Heart left ventricle (tissue), 16 donors: ENCODE measurements around the gene XG. TPM values are rescaled to one million over a fixed set of nuclear protein-coding genes. Genes with fewer than 3 reads are reported as not detected.

ENCODE experiments used
- ATAC-seq, 4 donors: fragments of 200-7000 bp; cut with Tn5 transposase; one replicate each; pipeline ENCODE4 v1.9.1; 2020 to 2022; ENCODE audit warnings: moderate library complexity in 4 of 4, mild to moderate bottlenecking in 3 of 4, moderate number of reproducible peaks in 1 of 4
- DNase-seq, 5 donors: peaks; one replicate each; pipeline ENCODE4 v3.0.0-alpha.2; 2020
- H3K27ac ChIP-seq, 12 donors: fragments of 200-600 bp; sonication (generic) in 4 of 12; one replicate each; pipeline versions ENCODE4 v1.5.0 to v1.8.0; 2016 to 2022; ENCODE audit warnings: mild to moderate bottlenecking in 2 of 12
- H3K27me3 ChIP-seq, 9 donors: fragments of 200-600 bp; sonication (generic) in 2 of 9; one replicate each; pipeline versions ENCODE4 v1.5.1 to v1.8.0; 2016 to 2022; ENCODE audit warnings: mild to moderate bottlenecking in 3 of 9
- H3K36me3 ChIP-seq, 9 donors: fragments of 200-600 bp; sonication (generic) in 2 of 9; one replicate each; pipeline versions ENCODE4 v1.5.0 to v1.8.0; 2018 to 2022; ENCODE audit warnings: mild to moderate bottlenecking in 2 of 9
- H3K4me1 ChIP-seq, 12 donors: fragments of 200-600 bp; sonication (generic) in 4 of 12; one replicate each; pipeline versions ENCODE4 v1.5.0 to v1.8.0; 2016 to 2022; ENCODE audit warnings: mild to moderate bottlenecking in 3 of 12
- H3K4me3 ChIP-seq, 12 donors: fragments of 200-600 bp; sonication (generic) in 4 of 12; one replicate each; pipeline versions ENCODE4 v1.5.0 to v1.8.0; 2017 to 2022; ENCODE audit warnings: mild to moderate bottlenecking in 9 of 12, moderate library complexity in 4 of 12
- H3K9me3 ChIP-seq, 12 donors: fragments of 200-600 bp; sonication (generic) in 4 of 12; one replicate each; pipeline versions ENCODE4 v1.5.0 to v1.8.0; 2016 to 2022; ENCODE audit warnings: mild to moderate bottlenecking in 1 of 12
- CTCF ChIP-seq, 12 donors: fragments of 200-600 bp; sonication (generic) in 4 of 12; IDR thresholded peaks; one replicate each; pipeline versions ENCODE4 v1.5.0 to v1.8.0; 2018 to 2022; ENCODE audit warnings: antibody characterized with exemption in 12 of 12, mild to moderate bottlenecking in 5 of 12
- POLR2A ChIP-seq, 2 donors: fragments of 450-650 bp; IDR thresholded peaks; one replicate each; pipeline ENCODE4 v1.6.1; 2017; ENCODE audit warnings: antibody characterized with exemption in 2 of 2, mild to moderate bottlenecking in 2 of 2, moderate library complexity in 2 of 2
- WGBS, 4 donors: extraction: QIAGEN DNeasy Blood & Tissue Kit in 2 of 4; methylation state at CpG; one replicate each; pipeline versions ENCODE4 v1.1.5 to v1.1.7; 2013 to 2018; 5-methylcytosine and 5-hydroxymethylcytosine counted together
- intact Hi-C, 10 donors: fragments of 100-400 bp; cut with DNase I; formaldehyde crosslinking; loops; one replicate each; pipeline versions ENCODE4 v1.11.1 to v1.14.2; 2022
- polyA plus RNA-seq, 2 donors: library from polyadenylated mRNA; stranded (reverse); fragments of 200-250 nt; gene quantifications; one replicate each; pipeline ENCODE4 v1.2.3, GENCODE V29; 2013
- total RNA-seq, 9 donors: library from RNA; depleted of rRNA in 2 of 9; stranded (reverse); fragments of >200 nt in 2 of 9; fragmentation: NEBNext Ultra II Directional in 3 of 9; extraction: Animal tissue kit (Norgen Biotek cat#: 25700) in 3 of 9; gene quantifications; one replicate each; pipeline versions ENCODE4 v1.1.0 to v1.2.4, GENCODE V29; 2016 to 2023
- donor health status: ischemic (EF 13 %, LVEDD 7.1; RV severe dilation, severe dysfunction).
- donor health status: healthy with polysubstance abuse.
- donor health status: DM: no; HTN: yes; CAD: no.
- donor health status: DM: no; HTN: no; CAD: no.
- donor health status: ischemic (EF 25% LVEDD 6.9; RV normal size, moderate dysfunction).
- donor health status: ischemic (EF 25% LVEDD 5.7; RV mildly dilated, moderate dysfunction).
- donor health status: healthy.
- donor health status: DM: yes; HTN: yes; CAD: no.
- donor health status: ischemic (EF 35%, LVEDD 5.7; RV mildly dilated, moderate dysfunction).
- donor health status: nonischemic (EF 11% LVEDD 7.7; RV severe dilation, severe dysfunction).
- donor health status: DM: yes; HTN: yes; CAD: no.
- donor health status: PGD.
- donor health status: ischemic (EF 29% LVEDD 5.4; RV normal size, mild dysfunction).
- donor health status: nonischemic (EF 23%, LVEDD 6.1; RV moderate dilation, normal function).

XG gene
- total and polyA plus RNA-seq, 11 donors: 0.06 to 0.85 (median 0.54) TPM; not detected in 3

GRCh38 chrX:2708021-2708420 lies 43.8 kb upstream of the XG start:
- H3K9me3 ChIP-seq: no peaks in the 10 kb centered on the region
- no peak overlapping the region for H3K4me3 ChIP-seq
- peak overlapping the region in 4 of 12 donors; percentile 9 to 73 (median 25) for H3K27ac ChIP-seq
- TF ChIP-seq POLR2A (IDR thresholded peaks at IDR 0.05) (no peak), CTCF (IDR thresholded peaks at IDR 0.05) (peak in 1 of 12 donors; percentile 9)
- H3K36me3 ChIP-seq: peaks cover 0 to 21% (median 15%) of the 10 kb centered on the region in 9 donors
- H3K4me1 ChIP-seq: peaks cover 24 to 85% (median 74%) of the 10 kb centered on the region in 12 donors
- DNase-seq: no peak
- no peak for ATAC-seq
- 62 to 80% (median 73%) methylated on average over 6 of the region's 6 CpGs for WGBS, 4 donors
- no peaks in the 10 kb centered on the region for H3K27me3 ChIP-seq
- intact Hi-C loops: loop anchor here in 4 of 10 donors (2.0 to 10.0 kb wide), 5 partner anchors 15 to 217 kb away; partner anchors contain the start of gene ARSD (in 1 of the 4)

GRCh38 chrX:2708592-2709188 lies 43.1 kb upstream of the XG start:
- peaks cover 23 to 83% (median 70%) of the 10 kb centered on the region in 12 donors for H3K4me1 ChIP-seq
- ATAC-seq: no peak
- no peak overlapping the region for H3K4me3 ChIP-seq
- peak in 1 of 5 donors; percentile 45 for DNase-seq
- H3K9me3 ChIP-seq: no peaks in the 10 kb centered on the region
- H3K27ac ChIP-seq: peak overlapping the region in 2 of 12 donors; percentile 34 to 39
- H3K36me3 ChIP-seq: peaks cover 0 to 27% (median 18%) of the 10 kb centered on the region in 9 donors
- 77 to 82% (median 79%) methylated on average over 10 of the region's 10 CpGs for WGBS, 4 donors
- TF ChIP-seq CTCF (IDR thresholded peaks at IDR 0.05) (no peak), POLR2A (IDR thresholded peaks at IDR 0.05) (no peak)
- H3K27me3 ChIP-seq: no peaks in the 10 kb centered on the region
- intact Hi-C loops: loop anchor here in 4 of 10 donors (2.0 to 10.0 kb wide), 5 partner anchors 16 to 216 kb away; partner anchors contain the start of gene ARSD (in 1 of the 4)

- ATAC-seq: no peak
- no peak for DNase-seq
- WGBS, 4 donors: 81 to 87% (median 84%) methylated on average over 9 of the region's 9 CpGs
- TF ChIP-seq CTCF (IDR thresholded peaks at IDR 0.05) (no peak), POLR2A (IDR thresholded peaks at IDR 0.05) (no peak)
- H3K27me3 ChIP-seq: no peaks in the 10 kb centered on the region
- peak overlapping the region in 5 of 12 donors; percentile 4 to 35 (median 10) for H3K4me3 ChIP-seq
- peak overlapping the region in 10 of 12 donors; percentile 32 to 69 (median 48) for H3K27ac ChIP-seq
- H3K36me3 ChIP-seq: peaks cover 0 to 35% (median 21%) of the 10 kb centered on the region in 9 donors
- intact Hi-C loops: loop anchor here in 4 of 10 donors (2.0 to 10.0 kb wide), 5 partner anchors 17 to 215 kb away; partner anchors contain the start of gene ARSD (in 1 of the 4)
- peaks cover 21 to 79% (median 62%) of the 10 kb centered on the region in 12 donors for H3K4me1 ChIP-seq
- H3K9me3 ChIP-seq: no peaks in the 10 kb centered on the region
Observed at GRCh38 chrX:2709556-2709955, 42.3 kb upstream of the XG start.
